Lower lobe of right lung (tissue), 2 donors: ENCODE measurements around the gene JRKL. TPM values are rescaled to one million over a fixed set of nuclear protein-coding genes. Genes with fewer than 3 reads are reported as not detected.

Experiments used
- ATAC-seq, 2 donors: fragments of 200-7000 bp; cut with Tn5 transposase; one replicate each; pipeline ENCODE4 v1.9.1; 2020 to 2022; ENCODE audit warnings: mild to moderate bottlenecking in 2 of 2, moderate library complexity in 2 of 2
- DNase-seq: peaks from one replicate; pipeline ENCODE4 v3.0.0-alpha.2; 2020
- H3K27ac ChIP-seq: fragments of 200-600 bp; one replicate; pipeline ENCODE4 v1.8.0; 2022
- H3K27me3 ChIP-seq: fragments of 200-600 bp; one replicate; pipeline ENCODE4 v1.8.0; 2022; ENCODE audit warnings: low read depth
- H3K36me3 ChIP-seq: fragments of 200-600 bp; one replicate; pipeline ENCODE4 v1.8.0; 2022; ENCODE audit warnings: mild to moderate bottlenecking
- H3K4me1 ChIP-seq: fragments of 200-600 bp; one replicate; pipeline ENCODE4 v1.8.0; 2022
- H3K4me3 ChIP-seq: fragments of 200-600 bp; one replicate; pipeline ENCODE4 v1.8.0; 2022; ENCODE audit warnings: mild to moderate bottlenecking
- H3K9me3 ChIP-seq: fragments of 200-600 bp; one replicate; pipeline ENCODE4 v1.8.0; 2022
- CTCF ChIP-seq: fragments of 200-600 bp; IDR thresholded peaks from one replicate; pipeline ENCODE4 v1.8.0; 2022; ENCODE audit warnings: antibody characterized with exemption, mild to moderate bottlenecking
- intact Hi-C: fragments of 100-400 bp; cut with DNase I; formaldehyde crosslinking; loops from one replicate; pipeline ENCODE4 v1.11.0; 2022
- total RNA-seq: library from RNA; stranded (reverse); fragmentation: NEBNext Ultra II Directional; extraction: Animal tissue kit (Norgen Biotek cat#: 25700); gene quantifications from one replicate; pipeline ENCODE4 v1.2.1, GENCODE V29; 2021
- donor health status: DM: no; HTN: yes; CAD: no; lungs with severe emphysema.

The JRKL gene
- total RNA-seq, 1 donor from 2014 or later = 11.0 TPM

- intact Hi-C loops = loop anchor here (10.0 kb wide), 1 partner anchor 288 kb away; no protein-coding TSS in a partner anchor
- TF ChIP-seq CTCF = peak; percentile 96
- H3K9me3 ChIP-seq = no peaks in the 10 kb centered on the region
- DNase-seq = peak; percentile 94
- H3K4me1 ChIP-seq = peaks cover 31% of the 10 kb centered on the region
- peak within 1 kb of the TSS; percentile 82 for H3K4me3 ChIP-seq
- H3K27ac ChIP-seq = peak within 1 kb of the TSS; percentile 85
- ATAC-seq = peak; percentile 92 to 96
- H3K36me3 ChIP-seq = no peaks in the 10 kb centered on the region
- no peaks in the 10 kb centered on the region for H3K27me3 ChIP-seq
These were observed 46.7 kb upstream of the JRKL start, which contains the start of gene MAML2 for GRCh38 chr11:96342961-96343711. MAML2 (minus strand) TSS chr11:96343195; CDS start chr11:96341895, 1,300 bp downstream.

GRCh38 chr11:96356848-96357247 lies 33.0 kb upstream of the JRKL start:
- Histone ChIP-seq H3K4me1 (no peaks in the 10 kb centered on the region), H3K36me3 (peaks cover 65% of the 10 kb centered on the region), H3K27me3 (no peaks in the 10 kb centered on the region), H3K9me3 (no peaks in the 10 kb centered on the region), H3K27ac (no peak overlapping the region), H3K4me3 (no peak overlapping the region)
- intact Hi-C loops = no loop called here
- no peak for TF ChIP-seq CTCF
- ATAC-seq = no peak
- DNase-seq = no peak

- DNase-seq (no peak), ATAC-seq (no peak)
- no peak for TF ChIP-seq CTCF
- Histone ChIP-seq H3K36me3 (peaks cover 57% of the 10 kb centered on the region), H3K27ac (no peak overlapping the region), H3K4me3 (no peak overlapping the region), H3K4me1 (no peaks in the 10 kb centered on the region), H3K9me3 (no peaks in the 10 kb centered on the region), H3K27me3 (no peaks in the 10 kb centered on the region)
- intact Hi-C loops = no loop called here
These were observed 32.0 kb upstream of the JRKL start for GRCh38 chr11:96357794-96358193.

- no peaks in the 10 kb centered on the region for H3K9me3 ChIP-seq
- intact Hi-C loops = no loop called here
- no peak for ATAC-seq
- TF ChIP-seq CTCF = no peak
- H3K27me3 ChIP-seq = no peaks in the 10 kb centered on the region
- no peak for DNase-seq
- H3K4me3 ChIP-seq = no peak overlapping the region
- H3K4me1 ChIP-seq = no peaks in the 10 kb centered on the region
- peaks cover 55% of the 10 kb centered on the region for H3K36me3 ChIP-seq
- H3K27ac ChIP-seq = no peak overlapping the region
These were observed 31.5 kb upstream of the JRKL start for GRCh38 chr11:96358321-96358720.

DNA sequence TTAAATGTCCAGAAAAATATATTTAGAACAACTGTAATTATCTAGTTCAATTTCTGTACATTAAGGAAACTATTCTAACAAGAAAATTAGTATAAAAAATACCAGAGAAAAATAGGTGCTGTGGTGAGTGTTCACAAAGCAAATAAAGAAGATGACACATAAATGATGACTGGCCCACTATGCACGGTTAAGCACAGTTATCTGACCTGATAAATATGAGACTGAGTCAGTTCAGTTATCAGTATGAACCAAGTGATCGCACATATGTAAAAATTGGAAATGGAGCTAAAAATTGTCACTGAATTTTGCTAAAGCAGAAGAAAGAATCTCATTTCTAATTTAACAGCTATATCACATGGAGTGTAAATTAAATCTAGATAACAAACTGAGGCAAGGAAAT lies 28.0 kb upstream of the JRKL start:
- Histone ChIP-seq H3K4me1 (no peaks in the 10 kb centered on the region), H3K9me3 (no peaks in the 10 kb centered on the region), H3K4me3 (no peak overlapping the region), H3K27ac (no peak overlapping the region), H3K27me3 (no peaks in the 10 kb centered on the region), H3K36me3 (peaks cover 44% of the 10 kb centered on the region)
- intact Hi-C loops = no loop called here
- DNase-seq = no peak
- no peak for TF ChIP-seq CTCF
- ATAC-seq = no peak
